Testis (tissue), 2 donors: Measurements from ENCODE around the gene SLC30A1.

Experiments used
- CTCF ChIP-seq, 3 experiments: fragments of 450-650 bp in 2 of 3; fragments of 200-600 bp in 1 of 3; sonication (generic) in 1 of 3; IDR thresholded peaks; one replicate each; pipeline ENCODE4 v1.5.1; 2016 to 2019; ENCODE audit warnings: antibody characterized with exemption in 3 of 3, mild to moderate bottlenecking in 2 of 3, moderate library complexity in 1 of 3
- POLR2A ChIP-seq: fragments of 450-650 bp; IDR thresholded peaks from one replicate; pipeline ENCODE4 v1.6.1; 2017; ENCODE audit warnings: antibody characterized with exemption, mild to moderate bottlenecking, moderate library complexity

- TF ChIP-seq POLR2A (no peak), CTCF (IDR thresholded peaks at IDR 0.05) (no peak)
Observed at GRCh38 chr1:211610779-211611556, 32.0 kb upstream of the SLC30A1 start.
